H9 (cell line): Measurements from ENCODE around the gene MCM7. TPM values are rescaled to one million over a fixed set of nuclear protein-coding genes. Genes with fewer than 3 reads are reported as not detected.

Source experiments
- DNase-seq: peaks from one replicate; pipeline ENCODE4 v3.0.0-alpha.2; 2017
- H2AFZ ChIP-seq: one replicate; pipeline ENCODE4 v1.6.1; 2013; ENCODE audit warnings: mild to moderate bottlenecking, low read length, control low read depth, moderate library complexity
- H2AK5ac ChIP-seq: 2 replicates; pipeline ENCODE4 v1.6.1; 2013; ENCODE audit warnings: low read length, control low read depth, mixed read lengths; ENCODE audit not compliant: insufficient read length
- H2BK120ac ChIP-seq: one replicate; pipeline ENCODE4 v1.6.1; 2013; ENCODE audit warnings: low read depth, mild to moderate bottlenecking, low read length, control low read depth, inconsistent platforms; ENCODE audit not compliant: poor library complexity, severe bottlenecking
- H2BK12ac ChIP-seq: 2 replicates; pipeline ENCODE4 v1.6.1; 2013; ENCODE audit warnings: low read length, control low read depth, mixed read lengths, low read depth; ENCODE audit not compliant: insufficient read length
- H2BK15ac ChIP-seq: 2 replicates; pipeline ENCODE4 v1.6.1; 2013; ENCODE audit warnings: low read depth, low read length, control low read depth
- H2BK20ac ChIP-seq: one replicate; pipeline ENCODE4 v1.6.1; 2013; ENCODE audit warnings: low read depth, mild to moderate bottlenecking, low read length, control low read depth, inconsistent platforms; ENCODE audit not compliant: poor library complexity, severe bottlenecking
- H2BK5ac ChIP-seq: 2 replicates; pipeline ENCODE4 v1.6.1; 2013; ENCODE audit warnings: low read length, control low read depth, mixed read lengths; ENCODE audit not compliant: insufficient read length
- H3K14ac ChIP-seq: 2 replicates; pipeline ENCODE4 v1.6.1; 2013; ENCODE audit warnings: low read length, control low read depth; ENCODE audit not compliant: insufficient read depth
- H3K18ac ChIP-seq: 2 replicates; pipeline ENCODE4 v1.6.1; 2013; ENCODE audit warnings: low read depth, mild to moderate bottlenecking, mixed read lengths, low read length, control low read depth; ENCODE audit not compliant: insufficient read length
- H3K23ac ChIP-seq: 2 replicates; pipeline ENCODE4 v1.6.1; 2013; ENCODE audit warnings: low read length, control low read depth, mixed read lengths, low read depth; ENCODE audit not compliant: insufficient read length
- H3K23me2 ChIP-seq: 2 replicates; pipeline ENCODE4 v1.6.1; 2013; ENCODE audit warnings: low read depth, mild to moderate bottlenecking, mixed read lengths, low read length, control low read depth; ENCODE audit not compliant: insufficient read length, poor library complexity, severe bottlenecking
- H3K27ac ChIP-seq: 2 replicates; pipeline ENCODE4 v1.5.1; 2013; ENCODE audit warnings: low read length, control low read depth, mixed read lengths, low read depth; ENCODE audit not compliant: insufficient read length
- H3K27me3 ChIP-seq: 2 replicates; pipeline ENCODE4 v1.6.1; 2013; ENCODE audit warnings: low read length, control low read depth, inconsistent platforms; ENCODE audit not compliant: insufficient read depth
- H3K4ac ChIP-seq: 2 replicates; pipeline ENCODE4 v1.6.1; 2013; ENCODE audit warnings: low read depth, mild to moderate bottlenecking, control low read depth, inconsistent platforms, low read length, moderate library complexity
- H3K4me1 ChIP-seq: 2 replicates; pipeline ENCODE4 v1.6.1; 2013; ENCODE audit warnings: low read length, control low read depth, inconsistent platforms; ENCODE audit not compliant: insufficient read depth
- H3K4me2 ChIP-seq: 2 replicates; pipeline ENCODE4 v1.6.1; 2013; ENCODE audit warnings: low read length, control low read depth, mixed read lengths; ENCODE audit not compliant: insufficient read length, insufficient read depth
- H3K56ac ChIP-seq: 2 replicates; pipeline ENCODE4 v1.6.1; 2013; ENCODE audit warnings: low read depth, mild to moderate bottlenecking, mixed read lengths, low read length, control low read depth; ENCODE audit not compliant: insufficient read length
- H3K79me1 ChIP-seq: 2 replicates; pipeline ENCODE4 v1.6.1; 2013; ENCODE audit warnings: low read depth, mild to moderate bottlenecking, moderate library complexity, low read length, control low read depth, inconsistent platforms; ENCODE audit not compliant: insufficient read depth, poor library complexity, severe bottlenecking
- H3K79me2 ChIP-seq: 2 replicates; pipeline ENCODE4 v1.6.1; 2013; ENCODE audit warnings: low read length, control low read depth, inconsistent platforms; ENCODE audit not compliant: insufficient read depth
- H3K9ac ChIP-seq: 2 replicates; pipeline ENCODE4 v1.6.1; 2013; ENCODE audit warnings: low read length, control low read depth, mixed read lengths; ENCODE audit not compliant: insufficient read length; ENCODE audit errors: extremely low read depth
- H3K9me3 ChIP-seq: one replicate; pipeline ENCODE4 v1.6.1; 2013; ENCODE audit warnings: low read depth, low read length, inconsistent platforms; ENCODE audit not compliant: control insufficient read depth
- H3T11ph ChIP-seq: one replicate; pipeline ENCODE4 v1.6.1; 2013; ENCODE audit warnings: mild to moderate bottlenecking, low read length, control low read depth, inconsistent platforms
- H4K20me1 ChIP-seq: one replicate; pipeline ENCODE4 v1.6.1; 2013; ENCODE audit not compliant: control insufficient read depth, insufficient read length, insufficient read depth
- H4K5ac ChIP-seq: 2 replicates; pipeline ENCODE4 v1.6.1; 2013; ENCODE audit warnings: low read depth, mild to moderate bottlenecking, mixed read lengths, low read length, control low read depth; ENCODE audit not compliant: insufficient read length
- H4K8ac ChIP-seq: replicated peaks from 2 replicates; pipeline ENCODE4 v1.6.1; 2013; ENCODE audit warnings: low read length, control low read depth, mixed read lengths, low read depth; ENCODE audit not compliant: insufficient read length
- H4K91ac ChIP-seq: 2 replicates; pipeline ENCODE4 v1.6.1; 2013; ENCODE audit warnings: low read depth, mild to moderate bottlenecking, moderate library complexity, mixed read lengths, low read length, control low read depth; ENCODE audit not compliant: insufficient read length
- H3K27ac Mint-ChIP-seq, 3 experiments: 2 replicates in 2 of 3; 3 replicates in 1 of 3; pipeline ENCODE4 v1.8.0; 2020 to 2021; ENCODE audit warnings: mixed read lengths in 3 of 3, mild to moderate bottlenecking in 1 of 3, moderate library complexity in 1 of 3
- H3K27me3 Mint-ChIP-seq: 2 replicates; pipeline ENCODE4 v1.8.0; 2021; ENCODE audit warnings: low read depth, mild to moderate bottlenecking, moderate library complexity, mixed read lengths
- H3K36me3 Mint-ChIP-seq, 3 experiments: 2 replicates in 2 of 3; 3 replicates in 1 of 3; pipeline ENCODE4 v1.8.0; 2020 to 2021; ENCODE audit warnings: low read depth in 3 of 3, mixed read lengths in 3 of 3; ENCODE audit not compliant: insufficient read depth in 1 of 3
- H3K4me1 Mint-ChIP-seq, 2 experiments: 2 replicates each; pipeline ENCODE4 v1.8.0; 2020; ENCODE audit warnings: mixed read lengths in 2 of 2
- H3K4me3 Mint-ChIP-seq, 2 experiments: 2 replicates in 1 of 2; 3 replicates in 1 of 2; pipeline ENCODE4 v1.8.0; 2020 to 2021; ENCODE audit warnings: mild to moderate bottlenecking in 2 of 2, mixed read lengths in 2 of 2, moderate library complexity in 1 of 2
- H3K9me3 Mint-ChIP-seq, 2 experiments: 2 replicates in 1 of 2; 3 replicates in 1 of 2; pipeline ENCODE4 v1.8.0; 2020; ENCODE audit warnings: mild to moderate bottlenecking in 2 of 2, mixed read lengths in 2 of 2, moderate library complexity in 1 of 2
- CTCF ChIP-seq: fragments of 200-600 bp; sonication (generic); conservative IDR thresholded peaks from 3 replicates; pipeline ENCODE4 v1.8.0; 2021; ENCODE audit warnings: antibody characterized with exemption, mild to moderate bottlenecking
- WGBS: extraction: QIAGEN DNeasy Blood & Tissue Kit; methylation state at CpG from one replicate; pipeline ENCODE4 v1.1.7; 2013; ENCODE audit warnings: missing lambda C conversion rate, low lambda C conversion rate, mixed read lengths; ENCODE audit not compliant: insufficient read length; ENCODE audit errors: extremely low coverage; 5-methylcytosine and 5-hydroxymethylcytosine counted together
- long read RNA-seq: library from polyadenylated mRNA; unstranded; transcript quantifications from one replicate; pipeline ENCODE4 v2.0.0, GENCODE V29; 2020
- total RNA-seq: library from RNA; stranded (reverse); gene quantifications from 2 replicates; pipeline ENCODE4 v1.2.1, GENCODE V29; 2021

MCM7 gene
- 387 and 390 TPM in 2 replicates for total RNA-seq
- long read RNA-seq, transcript MCM7-210 (14 exons, 2,515 nt) = minor isoform, 40 of 3,905 reads
- long read RNA-seq, transcript MCM7-201 (15 exons, 2,957 nt) = major isoform, 3,342 of 3,905 reads
- long read RNA-seq, partial matches to known transcripts = 77 of 3,905 reads
- long read RNA-seq, other reads (novel, unspliced or antisense) = 442 of 3,905 reads

- Histone ChIP-seq H3K79me1 (peaks cover 3% of the 10 kb centered on the region), H3K4me1 (no peaks in the 10 kb centered on the region), H3K56ac (peak within 1 kb of the TSS; percentile 97), H4K91ac (peak within 1 kb of the TSS; percentile 99), H2BK5ac (peak within 1 kb of the TSS; percentile 99), H4K8ac (peak within 1 kb of the TSS; percentile 99), H3K9me3 (no peaks in the 10 kb centered on the region), H3K27ac (peak within 1 kb of the TSS; percentile 86), H4K20me1 (no peaks in the 10 kb centered on the region), H2BK120ac (peak within 1 kb of the TSS; percentile 94), H3K18ac (peak within 1 kb of the TSS; percentile 100), H3K4ac (peak within 1 kb of the TSS; percentile 100), H3K4me2 (peak within 1 kb of the TSS; percentile 75), H4K5ac (peak within 1 kb of the TSS; percentile 100), H2BK15ac (no peak within 1 kb of the TSS), H2BK20ac (no peak within 1 kb of the TSS), H2AFZ (no peak within 1 kb of the TSS), H3K23me2 (no peaks in the 10 kb centered on the region), H2BK12ac (peak within 1 kb of the TSS; percentile 92), H3K14ac (peak within 1 kb of the TSS; percentile 100), H3K23ac (no peak within 1 kb of the TSS), H3K27me3 (no peaks in the 10 kb centered on the region), H3T11ph (peak within 1 kb of the TSS; percentile 78), H3K79me2 (peaks cover 5% of the 10 kb centered on the region; the same call in 1 of the 2 replicates), H2AK5ac (peak within 1 kb of the TSS; percentile 93), H3K9ac (peak within 1 kb of the TSS; percentile 100)
- peaks cover 53 to 75% (median 67%) of the 10 kb centered on the region in 3 experiments for H3K36me3 Mint-ChIP-seq
- TF ChIP-seq CTCF = no peak
- peak; percentile 99 for DNase-seq
- H3K27me3 Mint-ChIP-seq = no peaks in the 10 kb centered on the region; the same call in 1 of the 2 replicates
- H3K27ac Mint-ChIP-seq = peak within 1 kb of the TSS; percentile 99 to 100 (median 99)
- peaks cover 20 to 34% of the 10 kb centered on the region in 2 experiments for H3K4me1 Mint-ChIP-seq
- peaks cover 0 to 3% of the 10 kb centered on the region in 2 experiments; a peak in 1 of 5 replicates for H3K9me3 Mint-ChIP-seq
- H3K4me3 Mint-ChIP-seq = peak within 1 kb of the TSS; percentile 93 to 95
- no CpG with 5 or more reads among the region's 80 CpGs for WGBS
Observed at GRCh38 chr7:100101016-100101862, at the start of gene MCM7, which contains the start of gene AP4M1. TSS of gene MCM7 (minus strand) at chr7:100101397. CDS start at chr7:100101294, 103 bp downstream. TSS of gene AP4M1 (plus strand) at chr7:100101643. CDS start at chr7:100101715, 72 bp downstream.
